Nephron (organoid): Measurements from ENCODE around the gene ETS1.

Source experiments
- H3K27ac Mint-ChIP-seq, 3 experiments: 2 replicates each; pipeline ENCODE4 v1.8.0; 2020; ENCODE audit warnings: mixed read lengths in 3 of 3, mild to moderate bottlenecking in 2 of 3, moderate library complexity in 1 of 3
- H3K27me3 Mint-ChIP-seq: 2 replicates; pipeline ENCODE4 v1.8.0; 2021; ENCODE audit warnings: low read depth, mild to moderate bottlenecking, moderate library complexity, mixed read lengths
- H3K36me3 Mint-ChIP-seq: 2 replicates; pipeline ENCODE4 v1.8.0; 2020; ENCODE audit warnings: low read depth, mixed read lengths
- H3K4me1 Mint-ChIP-seq: 2 replicates; pipeline ENCODE4 v1.8.0; 2020; ENCODE audit warnings: mixed read lengths
- H3K4me3 Mint-ChIP-seq, 3 experiments: 2 replicates each; pipeline ENCODE4 v1.8.0; 2020; ENCODE audit warnings: mild to moderate bottlenecking in 3 of 3, mixed read lengths in 3 of 3, moderate library complexity in 2 of 3
- H3K9me3 Mint-ChIP-seq: 2 replicates; pipeline ENCODE4 v1.8.0; 2020; ENCODE audit warnings: mixed read lengths
- CTCF ChIP-seq, 3 experiments: fragments of 200-600 bp; sonication (generic); IDR thresholded peaks; one replicate each; pipeline ENCODE4 v1.5.0; 2021; ENCODE audit warnings: antibody characterized with exemption in 3 of 3; ENCODE audit not compliant: unreplicated experiment in 3 of 3

ETS1 gene

GRCh38 chr11:128501632-128502549 lies 85.5 kb downstream of the ETS1 start:
- Mint-ChIP-seq H3K36me3 (peaks cover 16% of the 10 kb centered on the region), H3K9me3 (no peaks in the 10 kb centered on the region), H3K4me1 (peaks cover 91% of the 10 kb centered on the region), H3K4me3 (peak overlapping the region in 1 of 3 experiments; percentile 22), H3K27ac (peak overlapping the region; percentile 69 to 89 (median 83)), H3K27me3 (peaks cover 17% of the 10 kb centered on the region)
- TF ChIP-seq CTCF (IDR thresholded peaks at IDR 0.05; ENCODE audit: unreplicated experiment in 3 of 3), result no peak

DNA sequence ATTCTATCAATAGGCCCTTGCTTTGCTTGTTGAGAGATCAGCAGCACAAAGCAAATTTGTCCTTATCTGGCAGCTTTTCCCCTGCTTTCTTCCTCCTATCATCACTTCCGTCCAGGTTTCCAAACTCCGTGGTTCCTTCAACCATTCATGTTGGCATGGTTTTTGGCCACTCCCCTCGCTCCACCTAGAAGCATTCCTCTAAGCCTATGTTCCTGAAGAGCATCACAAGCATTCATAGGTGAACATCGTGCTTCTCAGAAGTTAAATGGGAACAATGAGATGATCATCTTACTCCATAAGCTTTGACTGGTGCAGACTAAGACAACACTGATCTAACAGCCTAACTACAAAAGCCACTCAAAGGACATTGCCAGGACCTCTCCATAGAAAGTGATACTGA lies 86.3 kb downstream of the ETS1 start:
- Mint-ChIP-seq H3K4me1 (peaks cover 91% of the 10 kb centered on the region), H3K4me3 (peak overlapping the region in 2 of 3 experiments; percentile 52 to 60), H3K27me3 (peaks cover 17% of the 10 kb centered on the region), H3K36me3 (peaks cover 10% of the 10 kb centered on the region), H3K27ac (peak overlapping the region; percentile 69 to 89 (median 83)), H3K9me3 (no peaks in the 10 kb centered on the region)
- no peak for TF ChIP-seq CTCF (IDR thresholded peaks at IDR 0.05; ENCODE audit: unreplicated experiment in 3 of 3)

DNA sequence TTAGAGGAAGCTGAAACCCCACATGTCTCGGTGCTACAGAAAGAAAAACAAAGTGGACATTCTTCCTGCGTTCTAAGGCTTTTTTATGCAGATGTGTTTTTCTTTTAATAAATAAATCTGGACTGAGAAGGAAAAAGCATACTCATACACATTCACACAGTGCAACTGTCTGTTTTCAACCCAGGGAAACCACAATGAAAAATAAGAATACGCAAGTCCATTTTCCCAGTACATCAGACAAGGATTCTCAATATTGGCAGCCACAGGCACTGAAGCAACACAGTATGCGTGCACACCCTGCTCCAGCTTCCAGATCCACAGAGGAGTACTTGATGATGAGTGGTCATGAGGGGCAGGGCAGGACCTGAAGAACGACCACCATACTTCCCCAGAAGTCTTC lies 86.9 kb downstream of the ETS1 start:
- no peak for TF ChIP-seq CTCF (IDR thresholded peaks at IDR 0.05; ENCODE audit: unreplicated experiment in 3 of 3)
- H3K4me3 Mint-ChIP-seq, result peak overlapping the region in 1 of 3 experiments; percentile 5
- no peaks in the 10 kb centered on the region for H3K9me3 Mint-ChIP-seq
- H3K27me3 Mint-ChIP-seq, result peaks cover 16% of the 10 kb centered on the region
- peak overlapping the region; percentile 69 to 89 (median 83) for H3K27ac Mint-ChIP-seq
- peaks cover 94% of the 10 kb centered on the region for H3K4me1 Mint-ChIP-seq
- peaks cover 6% of the 10 kb centered on the region for H3K36me3 Mint-ChIP-seq

DNA sequence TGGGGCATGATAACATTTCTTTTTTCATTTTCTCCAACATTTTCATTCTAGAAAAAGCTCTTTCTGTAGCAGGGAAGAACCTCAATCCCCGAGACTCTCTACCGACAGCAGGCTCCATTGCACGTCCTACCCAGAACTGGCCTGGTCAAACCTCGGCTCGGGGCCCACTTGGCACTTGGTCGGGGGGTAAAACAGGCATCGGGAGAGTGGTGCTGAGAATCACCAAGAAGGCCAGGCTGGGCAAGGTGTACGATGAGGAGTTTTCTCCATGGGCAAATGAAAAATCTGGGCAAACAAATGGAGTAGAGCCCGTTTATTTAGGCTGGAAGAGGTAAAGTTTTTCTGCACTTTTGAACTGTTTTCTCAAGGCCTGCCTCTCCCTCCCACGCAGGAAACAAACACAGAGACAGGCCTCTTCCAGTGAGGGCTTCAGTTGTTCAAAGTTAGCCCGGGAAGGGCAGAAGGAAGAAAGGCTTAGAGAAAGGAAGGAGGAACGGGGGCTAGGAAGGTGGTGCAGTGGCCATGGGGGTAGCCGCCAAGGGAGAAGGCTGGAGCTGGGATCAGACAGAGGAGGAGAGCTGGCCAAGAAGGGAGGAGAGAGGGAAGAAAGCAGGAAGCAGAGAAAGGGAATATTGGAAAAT lies 87.6 kb downstream of the ETS1 start:
- peak overlapping the region; percentile 89 to 94 (median 94) for H3K27ac Mint-ChIP-seq
- H3K36me3 Mint-ChIP-seq, result peaks cover 4% of the 10 kb centered on the region
- no peaks in the 10 kb centered on the region for H3K9me3 Mint-ChIP-seq
- H3K27me3 Mint-ChIP-seq, result peaks cover 8% of the 10 kb centered on the region
- peak overlapping the region; percentile 53 to 69 (median 61) for H3K4me3 Mint-ChIP-seq
- H3K4me1 Mint-ChIP-seq, result peaks cover 93% of the 10 kb centered on the region
- TF ChIP-seq CTCF (IDR thresholded peaks at IDR 0.05; ENCODE audit: unreplicated experiment in 3 of 3), result no peak

DNA sequence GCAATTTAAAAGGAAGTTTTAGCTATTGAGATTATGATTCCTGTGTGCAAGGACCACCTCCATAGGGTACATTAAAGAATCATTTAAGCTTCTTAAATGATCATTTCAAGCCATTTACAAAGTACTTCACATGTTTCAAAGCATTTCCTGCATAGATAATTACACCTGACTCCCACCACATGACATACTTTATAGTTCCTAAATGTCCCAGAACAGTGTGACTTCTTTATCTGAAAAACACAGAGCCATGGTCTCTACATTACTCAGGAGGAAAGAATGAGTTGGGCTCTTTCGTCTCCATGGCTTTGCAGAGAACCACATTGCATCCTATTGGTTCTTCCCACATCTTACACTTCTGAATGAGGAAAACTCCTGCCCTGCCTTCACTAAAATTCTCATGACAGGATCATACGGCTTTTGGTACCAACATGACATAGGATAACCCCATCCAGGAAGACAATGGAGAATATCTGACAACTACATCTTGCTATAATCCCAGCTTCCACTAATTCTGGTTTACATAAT lies 88.6 kb downstream of the ETS1 start:
- no peak for TF ChIP-seq CTCF (IDR thresholded peaks at IDR 0.05; ENCODE audit: unreplicated experiment in 3 of 3)
- Mint-ChIP-seq H3K27ac (peak overlapping the region; percentile 29 to 94 (median 39)), H3K36me3 (peaks cover 4% of the 10 kb centered on the region)

More for the DNA sequence above, 88.6 kb downstream of the ETS1 start:
- H3K4me1 Mint-ChIP-seq, result peaks cover 92% of the 10 kb centered on the region
- H3K9me3 Mint-ChIP-seq, result no peaks in the 10 kb centered on the region
- no peak overlapping the region for H3K4me3 Mint-ChIP-seq
- peaks cover 8% of the 10 kb centered on the region for H3K27me3 Mint-ChIP-seq
